Mucosa of descending colon (tissue), 3 donors: ENCODE measurements around the gene GJA3. TPM values are rescaled to one million over a fixed set of nuclear protein-coding genes. Genes with fewer than 3 reads are reported as not detected.

Source experiments
- ATAC-seq: fragments of 200-7000 bp; cut with Tn5 transposase; one replicate; pipeline ENCODE4 v1.9.1; 2020; ENCODE audit warnings: mild to moderate bottlenecking, moderate library complexity
- DNase-seq, 3 donors: peaks; one replicate each; pipeline ENCODE4 v3.0.0-alpha.2; 2020
- H3K36me3 ChIP-seq: fragments of 200-600 bp; one replicate; pipeline ENCODE4 v1.8.0; 2021; ENCODE audit warnings: low read depth, mild to moderate bottlenecking
- H3K4me1 ChIP-seq: fragments of 200-600 bp; one replicate; pipeline ENCODE4 v1.8.0; 2021; ENCODE audit warnings: low read depth, mild to moderate bottlenecking
- H3K4me3 ChIP-seq: fragments of 200-600 bp; one replicate; pipeline ENCODE4 v1.8.0; 2021; ENCODE audit warnings: mild to moderate bottlenecking
- H3K9me3 ChIP-seq: fragments of 200-600 bp; one replicate; pipeline ENCODE4 v1.8.0; 2021; ENCODE audit warnings: mild to moderate bottlenecking
- intact Hi-C, 2 donors: fragments of 100-400 bp; cut with DNase I in 1 of 2; cut with micrococcal nuclease in 1 of 2; formaldehyde crosslinking; loops; one replicate each; pipeline versions ENCODE4 v1.11.0 to v1.11.1; 2022; cut with DNase I, micrococcal nuclease
- total RNA-seq, 3 donors: library from RNA; stranded (reverse); fragmentation: NEBNext Ultra II Directional in 2 of 3; extraction: Animal tissue kit (Norgen Biotek cat#: 25700) in 2 of 3; gene quantifications; one replicate each; pipeline versions ENCODE4 v1.2.1 to v1.2.4, GENCODE V29; 2021 to 2023
- TF ChIP-seq, protein P1 (sequence below): fragments of 200-600 bp; IDR thresholded peaks from one replicate; pipeline ENCODE4 v1.8.0; 2022; ENCODE audit warnings: antibody characterized with exemption, mild to moderate bottlenecking
- donor health status: DM: no; HTN: no; CAD: no; lungs with moderate emphysema.
- donor health status: DM: no; HTN: no; CAD: no.
- donor health status: DM: no; HTN: yes; CAD: no.

The GJA3 gene
- total RNA-seq, 3 donors from 2014 or later = not detected

DNA sequence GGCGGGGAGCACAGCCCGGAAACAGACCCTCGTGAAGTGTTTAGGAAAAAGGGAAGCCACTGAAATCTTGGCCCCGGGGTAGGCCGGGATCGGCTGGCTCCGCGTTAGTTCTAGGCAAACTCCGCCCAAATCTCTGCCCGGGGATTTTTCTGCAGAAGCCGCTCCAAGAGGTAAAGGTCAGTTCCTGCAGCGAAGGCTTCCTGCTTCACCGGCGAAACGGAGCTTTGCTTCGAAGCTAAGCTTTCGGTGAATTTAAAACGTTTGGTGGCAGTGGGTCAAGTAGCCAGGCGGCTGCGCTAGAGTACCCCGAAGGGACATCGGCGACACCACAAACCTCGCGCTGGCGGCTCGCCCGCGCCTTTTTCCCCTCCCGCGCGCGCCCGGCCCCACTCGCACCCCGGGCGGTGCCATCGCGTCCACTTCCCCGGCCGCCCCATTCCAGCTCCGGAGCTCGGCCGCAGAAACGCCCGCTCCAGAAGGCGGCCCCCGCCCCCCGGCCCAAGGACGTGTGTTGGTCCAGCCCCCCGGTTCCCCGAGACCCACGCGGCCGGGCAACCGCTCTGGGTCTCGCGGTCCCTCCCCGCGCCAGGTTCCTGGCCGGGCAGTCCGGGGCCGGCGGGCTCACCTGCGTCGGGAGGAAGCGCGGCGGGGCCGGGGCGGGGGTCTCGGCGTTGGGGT lies 31.4 kb upstream of the GJA3 start:
- TF ChIP-seq, protein P1, sequence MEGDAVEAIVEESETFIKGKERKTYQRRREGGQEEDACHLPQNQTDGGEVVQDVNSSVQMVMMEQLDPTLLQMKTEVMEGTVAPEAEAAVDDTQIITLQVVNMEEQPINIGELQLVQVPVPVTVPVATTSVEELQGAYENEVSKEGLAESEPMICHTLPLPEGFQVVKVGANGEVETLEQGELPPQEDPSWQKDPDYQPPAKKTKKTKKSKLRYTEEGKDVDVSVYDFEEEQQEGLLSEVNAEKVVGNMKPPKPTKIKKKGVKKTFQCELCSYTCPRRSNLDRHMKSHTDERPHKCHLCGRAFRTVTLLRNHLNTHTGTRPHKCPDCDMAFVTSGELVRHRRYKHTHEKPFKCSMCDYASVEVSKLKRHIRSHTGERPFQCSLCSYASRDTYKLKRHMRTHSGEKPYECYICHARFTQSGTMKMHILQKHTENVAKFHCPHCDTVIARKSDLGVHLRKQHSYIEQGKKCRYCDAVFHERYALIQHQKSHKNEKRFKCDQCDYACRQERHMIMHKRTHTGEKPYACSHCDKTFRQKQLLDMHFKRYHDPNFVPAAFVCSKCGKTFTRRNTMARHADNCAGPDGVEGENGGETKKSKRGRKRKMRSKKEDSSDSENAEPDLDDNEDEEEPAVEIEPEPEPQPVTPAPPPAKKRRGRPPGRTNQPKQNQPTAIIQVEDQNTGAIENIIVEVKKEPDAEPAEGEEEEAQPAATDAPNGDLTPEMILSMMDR = no peak
- H3K9me3 ChIP-seq = no peaks in the 10 kb centered on the region
- peak overlapping the region; percentile 50 for H3K4me3 ChIP-seq
- intact Hi-C loops = no loop called here
- peak; percentile 79 for ATAC-seq
- DNase-seq = peak; percentile 69 to 72 (median 70)
- no peaks in the 10 kb centered on the region for H3K36me3 ChIP-seq
- peaks cover 19% of the 10 kb centered on the region for H3K4me1 ChIP-seq

GRCh38 chr13:20191311-20192157 lies 30.7 kb upstream of the GJA3 start:
- H3K36me3 ChIP-seq = no peaks in the 10 kb centered on the region
- DNase-seq (peak; percentile 76 to 86 (median 83)), ATAC-seq (peak; percentile 68)
- H3K4me3 ChIP-seq = no peak overlapping the region
- H3K9me3 ChIP-seq = no peaks in the 10 kb centered on the region
- TF ChIP-seq, protein P1 = no peak
- intact Hi-C loops = no loop called here
- H3K4me1 ChIP-seq = peaks cover 19% of the 10 kb centered on the region

DNA sequence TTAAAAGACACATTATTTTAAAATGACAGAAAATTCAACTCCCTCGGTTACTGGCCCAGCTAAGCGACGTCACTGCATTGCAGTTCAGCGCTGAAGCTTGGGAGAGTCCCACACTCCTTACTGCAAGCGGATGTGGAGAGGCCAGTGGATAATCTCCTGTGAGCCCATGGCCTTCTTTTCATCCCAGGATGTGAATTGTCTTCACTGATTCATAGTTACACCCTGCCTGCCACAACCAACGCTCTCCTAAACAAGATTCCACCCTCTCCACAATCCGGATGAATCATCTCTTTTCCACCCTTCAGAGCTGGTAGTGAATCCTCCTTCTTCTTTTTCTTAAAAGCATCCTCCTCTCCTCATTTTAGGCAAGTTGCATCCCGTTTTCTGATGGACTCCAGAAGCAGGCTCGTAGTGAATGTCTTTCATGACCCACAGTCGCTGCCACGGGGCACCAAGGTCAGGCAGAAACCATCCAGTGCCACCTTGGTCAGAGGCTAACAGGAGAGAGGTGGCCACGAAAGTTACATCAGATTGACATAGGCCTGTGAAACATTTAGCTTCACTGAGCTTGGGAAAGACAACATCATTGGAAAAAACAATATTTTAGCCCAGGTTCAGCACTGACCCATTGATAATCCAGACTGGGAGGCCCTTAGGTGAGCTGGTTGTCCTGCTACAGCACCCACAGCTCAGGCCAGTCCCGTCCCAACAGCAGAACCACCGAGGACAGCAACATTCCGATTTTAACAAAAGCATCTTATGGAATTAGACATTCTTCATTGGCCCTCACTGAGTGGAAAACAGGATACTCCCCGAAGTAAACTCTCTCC lies 29.8 kb upstream of the GJA3 start:
- no peaks in the 10 kb centered on the region for H3K36me3 ChIP-seq
- peaks cover 19% of the 10 kb centered on the region for H3K4me1 ChIP-seq
- peak; percentile 10 for ATAC-seq
- no peaks in the 10 kb centered on the region for H3K9me3 ChIP-seq
- TF ChIP-seq, protein P1 = no peak
- no peak for DNase-seq
- H3K4me3 ChIP-seq = no peak overlapping the region
- intact Hi-C loops = no loop called here

- no peak for DNase-seq
- no peak overlapping the region for H3K4me3 ChIP-seq
- H3K4me1 ChIP-seq = peaks cover 19% of the 10 kb centered on the region
- ATAC-seq = no peak
- intact Hi-C loops = no loop called here
- no peaks in the 10 kb centered on the region for H3K9me3 ChIP-seq
- no peaks in the 10 kb centered on the region for H3K36me3 ChIP-seq
- TF ChIP-seq, protein P1 = no peak
These were observed 29.2 kb upstream of the GJA3 start for GRCh38 chr13:20190076-20190475.

GRCh38 chr13:20188667-20189553 lies 28.1 kb upstream of the GJA3 start:
- peaks cover 18% of the 10 kb centered on the region for H3K4me1 ChIP-seq
- H3K36me3 ChIP-seq = no peaks in the 10 kb centered on the region
- ATAC-seq (peak; percentile 18), DNase-seq (peak; percentile 50 to 64 (median 54))
- TF ChIP-seq, protein P1 = no peak
- no peak overlapping the region for H3K4me3 ChIP-seq
- intact Hi-C loops = no loop called here
- no peaks in the 10 kb centered on the region for H3K9me3 ChIP-seq
